Measurements from ENCODE around the gene DNM3.

Gene DNM3

GRCh38 chr1:172278478-172278877 is 437.2 kb downstream of the DNM3 start:
- DNase-seq (ENCODE audit: extremely low spot score), result no peak
- ChIA-PET POLR2A (no interaction called here), CTCF (no interaction called here)
- no peak for TF ChIP-seq TARDBP (IDR thresholded peaks at IDR 0.05)
- TF ChIP-seq CTBP1 (IDR thresholded peaks at IDR 0.05; ENCODE audit: borderline replicate concordance), result no peak
- TF ChIP-seq NFRKB (IDR thresholded peaks at IDR 0.05), result no peak
- TF ChIP-seq SP1 (IDR thresholded peaks at IDR 0.05), result no peak
- no peak for TF ChIP-seq ELF4 (IDR thresholded peaks at IDR 0.05)
- TF ChIP-seq FOXM1 (IDR thresholded peaks at IDR 0.05; ENCODE audit: borderline replicate concordance), result no peak
- no peak for TF ChIP-seq ARNT (IDR thresholded peaks at IDR 0.05)
- no peak for TF ChIP-seq FOXK2 (IDR thresholded peaks at IDR 0.05)

DNA sequence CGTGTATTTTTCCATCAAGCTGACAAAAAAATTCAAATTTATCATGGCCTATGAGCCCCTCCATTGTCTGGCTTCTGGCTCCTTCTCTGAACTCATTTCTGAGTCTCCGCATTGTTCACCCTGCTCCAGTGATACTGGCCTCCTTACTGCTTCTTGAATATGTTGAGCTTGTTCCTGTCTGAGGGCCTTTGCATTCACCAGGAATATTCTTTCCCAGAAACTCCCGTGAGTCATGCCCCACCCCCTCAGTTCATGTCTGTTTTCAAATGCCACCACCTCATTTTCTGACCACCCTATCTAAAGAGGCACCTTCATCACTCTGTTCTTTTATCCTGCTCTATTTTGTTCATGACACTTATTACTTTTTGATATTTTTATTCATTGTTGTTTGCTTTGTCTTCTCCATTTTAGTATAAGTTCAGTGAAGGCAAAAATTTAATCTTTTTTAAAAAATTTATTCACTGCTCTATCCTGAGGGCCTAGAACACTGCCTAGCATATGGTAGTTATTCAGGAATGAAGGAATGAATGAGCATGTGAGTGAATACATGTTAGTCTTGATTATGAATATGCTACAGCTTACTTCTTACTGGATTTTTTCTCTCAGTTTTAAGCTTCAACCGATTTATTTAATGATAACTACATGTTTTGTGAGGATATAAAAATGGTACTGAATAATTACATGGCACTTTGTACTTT is 438.8 kb downstream of the DNM3 start:
- POLR2A ChIA-PET, result no interaction called here
- DNase-seq (ENCODE audit: extremely low spot score), result no peak
- TF ChIP-seq ZNF384 (IDR thresholded peaks at IDR 0.05), result no peak
- TF ChIP-seq TARDBP (IDR thresholded peaks at IDR 0.05), result no peak
- CTCF ChIA-PET, result no interaction called here

DNA sequence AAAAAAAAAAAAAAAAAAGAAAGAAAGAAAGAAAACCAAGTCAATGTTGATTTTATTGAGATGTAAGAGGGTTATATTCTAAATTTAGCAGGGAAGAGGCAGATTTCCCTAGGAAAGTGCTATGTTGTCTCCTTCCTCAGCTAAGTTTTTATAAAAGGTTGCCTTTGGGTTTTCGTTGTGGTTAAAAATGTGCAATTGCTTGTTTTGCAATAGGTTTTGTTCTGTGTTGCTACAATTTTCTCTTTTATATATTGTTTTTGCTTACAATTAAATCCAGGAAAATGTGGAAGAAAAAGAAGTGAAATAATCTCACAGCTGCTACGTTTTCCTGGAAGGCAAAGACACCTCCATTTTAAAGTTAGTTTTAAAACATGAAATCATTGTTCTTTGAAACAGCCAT is 442.5 kb downstream of the DNM3 start:
- TF ChIP-seq TARDBP (IDR thresholded peaks at IDR 0.05) (no peak), SUZ12 (IDR thresholded peaks at IDR 0.05) (no peak), FOXM1 (IDR thresholded peaks at IDR 0.05; ENCODE audit: borderline replicate concordance) (no peak)

DNA sequence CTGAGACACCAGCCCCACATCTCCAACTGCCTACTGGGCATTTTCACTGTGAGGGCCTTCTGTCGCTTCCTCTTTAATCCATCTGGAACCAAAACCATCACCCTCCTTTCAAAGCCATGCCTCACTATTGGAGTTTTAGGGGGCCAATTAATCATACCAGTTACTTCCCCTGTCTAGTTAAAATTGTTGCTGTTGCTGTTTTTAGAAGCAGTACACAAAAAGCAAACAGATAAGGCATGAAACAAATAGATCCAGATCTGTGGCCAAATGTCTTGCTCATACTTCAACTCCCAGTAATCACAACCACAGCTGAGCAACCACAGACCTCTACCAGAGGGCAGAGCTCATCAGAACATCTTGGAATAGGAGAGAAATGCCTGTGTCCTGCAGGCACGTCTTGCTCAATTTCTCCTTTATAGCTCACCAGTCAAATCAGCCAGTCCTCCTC is 445.4 kb downstream of the DNM3 start:
- TF ChIP-seq ARNT (IDR thresholded peaks at IDR 0.05), result no peak
- POLR2A ChIA-PET, result no interaction called here
- CTCF ChIA-PET, result no interaction called here
- DNase-seq (ENCODE audit: extremely low spot score), result no peak

More for the DNA sequence above, 442.5 kb downstream of the DNM3 start:
- no peak for DNase-seq (ENCODE audit: extremely low spot score)
- CTCF ChIA-PET, result interaction anchor here (0.7 kb wide), 1 partner anchor 79 kb away, joined by 3 read pairs; no protein-coding TSS in a partner anchor
- POLR2A ChIA-PET, result no interaction called here

DNA sequence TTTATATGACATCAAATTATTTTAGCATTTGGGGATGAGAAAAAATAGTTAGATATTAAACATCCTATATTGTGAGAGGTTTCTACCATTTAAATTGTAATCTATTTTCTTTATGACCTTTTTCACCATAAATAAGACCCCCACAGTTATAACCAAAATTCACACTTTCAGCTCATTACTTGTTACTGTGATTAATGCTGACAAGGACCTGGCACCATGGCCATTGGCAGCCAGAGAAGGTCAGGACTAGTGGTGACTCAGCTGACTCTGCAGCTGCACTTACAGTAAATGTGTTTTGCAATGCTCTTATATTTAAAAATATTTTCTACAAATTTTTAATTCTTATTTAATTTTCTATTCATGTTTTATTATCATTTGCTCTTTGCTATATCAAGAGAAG is 445.9 kb downstream of the DNM3 start:
- TF ChIP-seq SP1 (IDR thresholded peaks at IDR 0.05) (no peak), CTBP1 (IDR thresholded peaks at IDR 0.05; ENCODE audit: borderline replicate concordance) (no peak), FOXK2 (IDR thresholded peaks at IDR 0.05) (no peak), L3MBTL2 (conservative IDR thresholded peaks at IDR 0.05) (no peak), ARNT (IDR thresholded peaks at IDR 0.05) (no peak), SUZ12 (IDR thresholded peaks at IDR 0.05) (no peak), FOXM1 (IDR thresholded peaks at IDR 0.05; ENCODE audit: borderline replicate concordance) (no peak), NFRKB (IDR thresholded peaks at IDR 0.05) (no peak), HDGF (IDR thresholded peaks at IDR 0.05; ENCODE audit: borderline replicate concordance) (no peak), TARDBP (IDR thresholded peaks at IDR 0.05) (no peak), LEF1 (IDR thresholded peaks at IDR 0.05; ENCODE audit: borderline replicate concordance) (no peak), ELF4 (IDR thresholded peaks at IDR 0.05) (no peak)
- TF ChIP-seq, protein P1, sequence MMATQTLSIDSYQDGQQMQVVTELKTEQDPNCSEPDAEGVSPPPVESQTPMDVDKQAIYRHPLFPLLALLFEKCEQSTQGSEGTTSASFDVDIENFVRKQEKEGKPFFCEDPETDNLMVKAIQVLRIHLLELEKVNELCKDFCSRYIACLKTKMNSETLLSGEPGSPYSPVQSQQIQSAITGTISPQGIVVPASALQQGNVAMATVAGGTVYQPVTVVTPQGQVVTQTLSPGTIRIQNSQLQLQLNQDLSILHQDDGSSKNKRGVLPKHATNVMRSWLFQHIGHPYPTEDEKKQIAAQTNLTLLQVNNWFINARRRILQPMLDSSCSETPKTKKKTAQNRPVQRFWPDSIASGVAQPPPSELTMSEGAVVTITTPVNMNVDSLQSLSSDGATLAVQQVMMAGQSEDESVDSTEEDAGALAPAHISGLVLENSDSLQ (IDR thresholded peaks at IDR 0.05), result no peak
- POLR2A ChIA-PET, result no interaction called here
- no peak for DNase-seq (ENCODE audit: extremely low spot score)
- CTCF ChIA-PET, result no interaction called here

GRCh38 chr1:172288581-172288980 is 447.3 kb downstream of the DNM3 start:
- no peak for DNase-seq (ENCODE audit: extremely low spot score)
- ChIA-PET CTCF (no interaction called here), POLR2A (no interaction called here)
- no peak for TF ChIP-seq FOXA1 (IDR thresholded peaks at IDR 0.05)
- TF ChIP-seq, protein P1 (IDR thresholded peaks at IDR 0.05), result no peak
- no peak for TF ChIP-seq TARDBP (IDR thresholded peaks at IDR 0.05)

DNA sequence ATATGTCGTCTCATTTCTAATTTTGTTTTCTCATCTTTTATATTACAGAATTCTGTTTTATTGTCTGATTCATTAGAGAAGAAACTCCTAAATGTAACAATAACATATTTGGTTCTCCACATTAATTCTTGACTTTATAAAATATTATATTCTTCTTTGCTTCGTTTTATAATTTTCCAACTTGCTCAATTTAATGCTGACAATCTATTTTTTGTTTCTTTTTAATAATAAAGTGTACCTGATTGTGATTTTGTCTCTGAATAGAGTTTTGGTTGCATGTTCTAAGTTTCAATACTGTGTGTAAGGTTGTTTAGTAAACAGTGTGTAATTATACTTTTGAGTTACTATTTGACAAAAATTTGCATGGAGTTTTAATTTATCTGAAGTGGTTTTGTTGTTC is 448.1 kb downstream of the DNM3 start:
- no peak for DNase-seq (ENCODE audit: extremely low spot score)
- ChIA-PET POLR2A (no interaction called here), CTCF (no interaction called here)
- TF ChIP-seq CTBP1 (IDR thresholded peaks at IDR 0.05; ENCODE audit: borderline replicate concordance) (no peak), HDGF (IDR thresholded peaks at IDR 0.05; ENCODE audit: borderline replicate concordance) (no peak), LEF1 (IDR thresholded peaks at IDR 0.05; ENCODE audit: borderline replicate concordance) (no peak), ARNT (IDR thresholded peaks at IDR 0.05) (no peak), ELF4 (IDR thresholded peaks at IDR 0.05) (no peak), L3MBTL2 (conservative IDR thresholded peaks at IDR 0.05) (no peak), SP1 (IDR thresholded peaks at IDR 0.05) (no peak), NFRKB (IDR thresholded peaks at IDR 0.05) (no peak), BHLHE40 (IDR thresholded peaks at IDR 0.05; ENCODE audit: borderline replicate concordance) (no peak), FOXA1 (IDR thresholded peaks at IDR 0.05) (no peak), FOXM1 (IDR thresholded peaks at IDR 0.05; ENCODE audit: borderline replicate concordance) (no peak), SUZ12 (IDR thresholded peaks at IDR 0.05) (no peak), TARDBP (IDR thresholded peaks at IDR 0.05) (no peak)

DNA sequence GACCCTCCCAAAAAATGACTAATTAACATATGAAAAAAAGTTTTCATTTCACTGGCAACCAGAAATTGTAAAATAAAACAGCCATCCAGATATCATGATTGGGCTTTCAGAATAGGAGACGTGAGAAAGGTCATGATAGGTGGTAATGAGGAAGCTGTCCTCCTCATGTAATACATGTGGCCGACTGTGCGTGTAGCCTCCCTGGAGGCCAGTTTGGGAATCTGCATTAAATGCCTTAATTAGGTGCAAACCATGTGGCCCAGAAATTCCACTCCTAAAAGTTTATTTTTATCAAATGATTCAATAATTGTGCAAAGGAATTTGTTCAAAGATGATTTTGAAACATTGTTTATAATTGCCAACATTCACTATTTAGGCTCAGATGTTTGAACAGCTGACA is 451.5 kb downstream of the DNM3 start:
- ChIA-PET POLR2A (no interaction called here), CTCF (no interaction called here)
- DNase-seq (ENCODE audit: extremely low spot score), result no peak
- TF ChIP-seq FOXA1 (IDR thresholded peaks at IDR 0.05), result no peak
- no peak for TF ChIP-seq L3MBTL2 (conservative IDR thresholded peaks at IDR 0.05)
- no peak for TF ChIP-seq NFRKB (IDR thresholded peaks at IDR 0.05)
- TF ChIP-seq TARDBP (IDR thresholded peaks at IDR 0.05), result no peak
- TF ChIP-seq HDGF (IDR thresholded peaks at IDR 0.05; ENCODE audit: borderline replicate concordance), result no peak
- TF ChIP-seq BHLHE40 (IDR thresholded peaks at IDR 0.05; ENCODE audit: borderline replicate concordance), result no peak
- no peak for TF ChIP-seq SUZ12 (IDR thresholded peaks at IDR 0.05)
- TF ChIP-seq FOXK2 (IDR thresholded peaks at IDR 0.05), result no peak
- no peak for TF ChIP-seq ARNT (IDR thresholded peaks at IDR 0.05)
- no peak for TF ChIP-seq SP1 (IDR thresholded peaks at IDR 0.05)
- no peak for TF ChIP-seq FOXM1 (IDR thresholded peaks at IDR 0.05; ENCODE audit: borderline replicate concordance)
- TF ChIP-seq ZNF384 (IDR thresholded peaks at IDR 0.05), result no peak
- no peak for TF ChIP-seq ELF4 (IDR thresholded peaks at IDR 0.05)
- no peak for TF ChIP-seq CTBP1 (IDR thresholded peaks at IDR 0.05; ENCODE audit: borderline replicate concordance)
